Prostate gland (tissue), 2 donors: ENCODE results near the gene PNMT. TPM values are rescaled to one million over a fixed set of nuclear protein-coding genes. Genes with fewer than 3 reads are reported as not detected.

Experiments
- DNase-seq: peaks from one replicate; pipeline ENCODE4 v3.0.0-alpha.2; 2019; ENCODE audit warnings: low spot score
- H3K27ac ChIP-seq, 2 donors: fragments of 200-600 bp; sonication (generic); 2 replicates each; pipeline ENCODE4 v1.5.1; 2017 to 2019
- H3K27me3 ChIP-seq: fragments of 200-600 bp; sonication (generic); replicated peaks from 2 replicates; pipeline ENCODE4 v1.5.1; 2019; ENCODE audit not compliant: insufficient read depth
- H3K36me3 ChIP-seq, 2 donors: fragments of 200-600 bp; sonication (generic); 1 replicate in 1 of 2; 2 replicates in 1 of 2; pipeline versions ENCODE4 v1.5.1 to v1.8.1; 2017 to 2019
- H3K4me1 ChIP-seq: fragments of 200-600 bp; sonication (generic); replicated peaks from 2 replicates; pipeline ENCODE4 v1.5.1; 2019
- H3K4me3 ChIP-seq, 2 donors: fragments of 200-600 bp; sonication (generic); 2 replicates each; pipeline ENCODE4 v1.5.1; 2017 to 2019
- H3K9me3 ChIP-seq: fragments of 200-600 bp; sonication (generic); 2 replicates; pipeline ENCODE4 v1.5.1; 2017
- POLR2A ChIP-seq: fragments of 450-650 bp; IDR thresholded peaks from one replicate; pipeline ENCODE4 v1.6.1; 2016; ENCODE audit warnings: antibody characterized with exemption, mild to moderate bottlenecking
- POLR2AphosphoS5 ChIP-seq: sonication (generic); formaldehyde crosslinking; IDR thresholded peaks from one replicate; pipeline ENCODE4 v1.6.1; 2017; ENCODE audit warnings: antibody characterized with exemption
- WGBS: methylation state at CpG from one replicate; pipeline ENCODE4 v1.1.5; 2018; 5-methylcytosine and 5-hydroxymethylcytosine counted together
- intact Hi-C: fragments of 100-400 bp; cut with DNase I; formaldehyde crosslinking; loops from one replicate; pipeline ENCODE4 v1.14.2; 2022
- total RNA-seq, 2 donors: library from RNA; depleted of rRNA; stranded (reverse); fragments of >200 nt; gene quantifications; one replicate each; pipeline ENCODE4 v1.1.0, GENCODE V29; 2016
- TF ChIP-seq, protein P1 (sequence below), 4 experiments: fragments of 200-600 bp in 2 of 4; fragments of 450-650 bp in 2 of 4; sonication (generic) in 2 of 4; IDR thresholded peaks; 1 replicate in 3 of 4; 2 replicates in 1 of 4; pipeline ENCODE4 v1.5.1; 2016 to 2019; ENCODE audit warnings: antibody characterized with exemption in 4 of 4, mild to moderate bottlenecking in 2 of 4, moderate library complexity in 2 of 4

The PNMT gene
- total RNA-seq, 2 donors from 2014 or later, result 2.7 to 5.8 TPM

- TF ChIP-seq, protein P1, sequence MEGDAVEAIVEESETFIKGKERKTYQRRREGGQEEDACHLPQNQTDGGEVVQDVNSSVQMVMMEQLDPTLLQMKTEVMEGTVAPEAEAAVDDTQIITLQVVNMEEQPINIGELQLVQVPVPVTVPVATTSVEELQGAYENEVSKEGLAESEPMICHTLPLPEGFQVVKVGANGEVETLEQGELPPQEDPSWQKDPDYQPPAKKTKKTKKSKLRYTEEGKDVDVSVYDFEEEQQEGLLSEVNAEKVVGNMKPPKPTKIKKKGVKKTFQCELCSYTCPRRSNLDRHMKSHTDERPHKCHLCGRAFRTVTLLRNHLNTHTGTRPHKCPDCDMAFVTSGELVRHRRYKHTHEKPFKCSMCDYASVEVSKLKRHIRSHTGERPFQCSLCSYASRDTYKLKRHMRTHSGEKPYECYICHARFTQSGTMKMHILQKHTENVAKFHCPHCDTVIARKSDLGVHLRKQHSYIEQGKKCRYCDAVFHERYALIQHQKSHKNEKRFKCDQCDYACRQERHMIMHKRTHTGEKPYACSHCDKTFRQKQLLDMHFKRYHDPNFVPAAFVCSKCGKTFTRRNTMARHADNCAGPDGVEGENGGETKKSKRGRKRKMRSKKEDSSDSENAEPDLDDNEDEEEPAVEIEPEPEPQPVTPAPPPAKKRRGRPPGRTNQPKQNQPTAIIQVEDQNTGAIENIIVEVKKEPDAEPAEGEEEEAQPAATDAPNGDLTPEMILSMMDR (IDR thresholded peaks at IDR 0.05), result no peak
- TF ChIP-seq POLR2A, result no peak
- no peak for TF ChIP-seq POLR2AphosphoS5
- no peaks in the 10 kb centered on the region for H3K27me3 ChIP-seq
- no peak for DNase-seq
- H3K4me1 ChIP-seq, result peaks cover 13% of the 10 kb centered on the region
- intact Hi-C loops, result no loop called here
- WGBS, result 88% methylated on average over 12 of the region's 12 CpGs
- H3K9me3 ChIP-seq, result no peaks in the 10 kb centered on the region
- no peak overlapping the region for H3K4me3 ChIP-seq
- no peaks in the 10 kb centered on the region for H3K36me3 ChIP-seq
- peak overlapping the region; percentile 58 to 67 for H3K27ac ChIP-seq
Observed at GRCh38 chr17:39653316-39653661, 15.0 kb upstream of the PNMT start.

DNA sequence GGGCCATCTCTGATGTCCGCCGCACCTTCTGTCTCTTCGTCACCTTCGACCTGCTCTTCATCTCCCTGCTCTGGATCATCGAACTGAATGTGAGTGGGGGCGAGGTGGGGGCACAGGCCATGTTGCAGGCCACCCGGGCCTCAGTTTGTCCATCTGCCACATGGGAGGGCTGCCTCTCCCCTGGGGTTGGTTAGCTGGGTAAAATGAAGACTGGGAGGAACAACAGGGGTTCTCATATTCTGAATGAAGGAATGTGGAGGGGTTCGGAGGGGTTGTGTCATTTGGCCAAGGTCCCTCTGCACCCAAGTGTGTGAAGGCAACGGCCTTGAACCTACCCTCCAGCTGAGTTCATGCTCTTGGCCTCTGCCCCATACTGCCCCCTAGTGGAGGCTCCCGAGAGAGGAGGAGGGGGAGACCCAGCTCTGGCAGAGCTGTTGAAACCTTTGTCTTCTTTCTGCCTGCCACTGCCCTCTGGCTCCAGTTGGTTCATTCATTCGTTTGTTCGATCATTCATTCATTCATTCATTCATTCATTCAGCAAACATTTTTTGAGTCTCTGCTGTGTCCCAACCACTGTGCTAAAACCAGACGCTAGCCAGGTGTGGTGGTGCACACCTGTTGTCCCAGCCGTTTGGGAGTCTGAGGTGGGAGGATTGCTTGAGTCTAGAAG lies 14.5 kb upstream of the PNMT start:
- no peaks in the 10 kb centered on the region for H3K27me3 ChIP-seq
- H3K27ac ChIP-seq, result no peak overlapping the region
- peaks cover 13% of the 10 kb centered on the region for H3K4me1 ChIP-seq
- TF ChIP-seq, protein P1 (IDR thresholded peaks at IDR 0.05), result peak; percentile 43 to 55 (median 52)
- TF ChIP-seq POLR2AphosphoS5, result no peak
- no peaks in the 10 kb centered on the region for H3K36me3 ChIP-seq
- H3K4me3 ChIP-seq, result no peak overlapping the region
- H3K9me3 ChIP-seq, result no peaks in the 10 kb centered on the region
- WGBS, result 73% methylated on average over 14 of the region's 14 CpGs
- intact Hi-C loops, result no loop called here
- peak; percentile 47 for DNase-seq

DNA sequence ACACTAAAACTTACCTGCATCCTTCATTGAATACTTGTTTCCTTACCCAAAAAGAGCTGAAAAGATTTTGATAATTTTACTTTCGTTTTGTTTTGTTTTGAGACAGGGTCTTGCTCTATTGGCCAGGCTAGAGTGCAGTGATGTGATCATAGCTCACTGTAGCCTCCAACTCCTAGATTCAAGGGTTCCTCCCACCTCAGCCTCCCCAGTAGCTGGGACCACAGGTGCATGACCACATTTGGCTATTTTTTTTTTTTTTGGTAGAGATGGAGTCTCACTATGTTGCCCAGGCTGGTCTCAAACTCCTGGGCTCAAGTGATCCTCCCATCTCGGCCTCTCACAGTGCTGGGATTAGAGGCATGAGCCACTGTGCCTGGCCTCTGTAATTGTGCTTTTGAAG lies 13.1 kb upstream of the PNMT start:
- Histone ChIP-seq H3K27me3 (no peaks in the 10 kb centered on the region), H3K4me3 (no peak overlapping the region), H3K9me3 (no peaks in the 10 kb centered on the region), H3K27ac (no peak overlapping the region), H3K36me3 (no peaks in the 10 kb centered on the region), H3K4me1 (peaks cover 13% of the 10 kb centered on the region)
- TF ChIP-seq POLR2A, result no peak
- TF ChIP-seq POLR2AphosphoS5, result no peak
- TF ChIP-seq, protein P1 (IDR thresholded peaks at IDR 0.05), result no peak
- 85% methylated on average over 2 of the region's 2 CpGs for WGBS
- intact Hi-C loops, result no loop called here
- no peak for DNase-seq

GRCh38 chr17:39658346-39658745 lies 9.9 kb upstream of the PNMT start:
- Histone ChIP-seq H3K36me3 (no peaks in the 10 kb centered on the region), H3K27me3 (no peaks in the 10 kb centered on the region), H3K27ac (no peak overlapping the region), H3K4me1 (peaks cover 11% of the 10 kb centered on the region), H3K4me3 (no peak overlapping the region), H3K9me3 (no peaks in the 10 kb centered on the region)
- TF ChIP-seq POLR2AphosphoS5 (no peak), POLR2A (no peak)
- TF ChIP-seq, protein P1 (IDR thresholded peaks at IDR 0.05), result no peak
- no peak for DNase-seq
- intact Hi-C loops, result no loop called here
- 94% methylated on average over 11 of the region's 11 CpGs for WGBS

- DNase-seq, result no peak
- peaks cover 11% of the 10 kb centered on the region for H3K4me1 ChIP-seq
- H3K27me3 ChIP-seq, result no peaks in the 10 kb centered on the region
- TF ChIP-seq, protein P1 (IDR thresholded peaks at IDR 0.05), result no peak
- TF ChIP-seq POLR2A (no peak), POLR2AphosphoS5 (no peak)
- no peaks in the 10 kb centered on the region for H3K9me3 ChIP-seq
- intact Hi-C loops, result no loop called here
- no peaks in the 10 kb centered on the region for H3K36me3 ChIP-seq
- H3K27ac ChIP-seq, result peak overlapping the region in 1 of 2 donors; percentile 37
- WGBS, result 87% methylated on average over 3 of the region's 3 CpGs
- H3K4me3 ChIP-seq, result no peak overlapping the region
Observed at GRCh38 chr17:39658760-39659159, 9.5 kb upstream of the PNMT start.
